HG03025 (cell line): ENCODE results near the gene TOMM40L.
A peak's percentile ranks its signal among the peaks of the same experiment; 100 is the strongest.

ENCODE experiments used
- ATAC-seq: cut with Tn5 transposase; IDR thresholded peaks from one replicate; pipeline ENCODE4 v1.9.1; 2021; ENCODE audit warnings: mild to moderate bottlenecking, moderate library complexity; ENCODE audit not compliant: unreplicated experiment, low FRiP score

The TOMM40L gene

GRCh38 chr1:161196521-161197451 is 29.1 kb upstream of the TOMM40L start:
- no peak for ATAC-seq

DNA sequence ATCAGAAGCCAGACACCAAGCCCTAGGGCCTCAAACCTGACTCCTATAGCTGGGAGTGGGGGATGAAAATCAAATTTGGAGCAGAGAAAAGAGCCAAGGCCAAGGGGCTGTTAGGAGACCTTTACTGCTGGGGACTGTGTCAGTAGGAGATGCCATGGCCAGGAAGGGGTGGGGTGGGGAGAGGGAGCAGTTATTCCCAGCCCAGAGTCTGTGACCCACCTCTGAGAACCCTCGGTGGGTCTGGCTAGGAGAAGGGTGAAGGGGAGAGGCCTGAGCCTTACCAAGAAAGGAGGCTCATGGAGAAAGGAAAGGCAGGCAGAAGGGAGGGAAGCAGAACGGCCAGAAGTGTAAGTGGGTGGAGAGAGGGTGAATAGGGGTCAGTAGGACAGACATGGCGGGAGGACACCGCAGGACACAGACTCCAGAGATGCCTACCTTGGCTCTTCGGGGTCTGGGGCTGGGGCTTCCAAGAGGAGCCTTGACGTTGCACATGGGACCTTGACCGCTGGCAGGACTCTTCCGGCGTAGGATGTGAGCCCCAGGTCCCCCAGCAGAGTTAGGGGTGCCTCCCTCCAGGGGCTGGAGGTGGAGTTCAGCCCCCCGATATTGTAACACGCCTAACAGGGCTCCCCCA is 28.2 kb upstream of the TOMM40L start:
- ATAC-seq = no peak

DNA sequence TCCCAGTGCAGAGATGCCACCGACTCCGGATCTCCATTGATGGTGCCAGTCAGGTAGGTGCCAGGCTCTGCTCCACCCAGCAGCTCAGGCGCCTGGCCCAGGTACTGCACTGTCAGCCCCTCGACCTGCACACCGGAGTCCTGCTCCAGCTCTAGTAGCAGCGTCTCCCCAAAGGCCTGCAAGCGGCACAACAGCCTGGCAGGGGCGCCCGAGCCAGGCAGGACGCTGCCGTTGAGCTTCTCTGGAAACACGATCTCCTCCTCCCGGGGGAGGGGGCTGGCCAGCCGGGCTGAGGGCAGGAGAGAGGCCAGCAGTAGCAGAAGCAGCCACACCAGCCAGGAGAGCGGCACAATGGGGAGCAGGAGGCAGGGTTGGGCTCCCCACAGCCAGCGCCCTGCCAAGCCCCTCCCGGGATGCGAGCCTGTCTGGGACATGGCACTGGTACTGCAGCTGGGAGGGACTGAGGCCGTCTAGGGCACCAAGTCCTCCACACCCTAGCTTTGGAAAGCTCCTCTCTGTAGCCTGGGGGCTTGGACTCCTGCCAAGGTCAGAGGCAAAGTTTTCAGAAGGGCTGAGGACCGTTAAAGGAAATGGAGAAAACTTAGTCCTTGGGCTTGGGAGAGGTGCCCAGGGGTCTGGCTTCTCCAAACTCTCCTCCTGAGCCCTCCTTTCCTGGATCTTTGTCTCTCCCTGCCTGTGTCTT is 27.5 kb upstream of the TOMM40L start:
- ATAC-seq = no peak

- no peak for ATAC-seq
Measured at GRCh38 chr1:161198897-161199431, 26.9 kb upstream of the TOMM40L start, which contains the start of gene ADAMTS4. ADAMTS4 (minus strand) TSS chr1:161199054; CDS start chr1:161198627, 427 bp downstream.

DNA sequence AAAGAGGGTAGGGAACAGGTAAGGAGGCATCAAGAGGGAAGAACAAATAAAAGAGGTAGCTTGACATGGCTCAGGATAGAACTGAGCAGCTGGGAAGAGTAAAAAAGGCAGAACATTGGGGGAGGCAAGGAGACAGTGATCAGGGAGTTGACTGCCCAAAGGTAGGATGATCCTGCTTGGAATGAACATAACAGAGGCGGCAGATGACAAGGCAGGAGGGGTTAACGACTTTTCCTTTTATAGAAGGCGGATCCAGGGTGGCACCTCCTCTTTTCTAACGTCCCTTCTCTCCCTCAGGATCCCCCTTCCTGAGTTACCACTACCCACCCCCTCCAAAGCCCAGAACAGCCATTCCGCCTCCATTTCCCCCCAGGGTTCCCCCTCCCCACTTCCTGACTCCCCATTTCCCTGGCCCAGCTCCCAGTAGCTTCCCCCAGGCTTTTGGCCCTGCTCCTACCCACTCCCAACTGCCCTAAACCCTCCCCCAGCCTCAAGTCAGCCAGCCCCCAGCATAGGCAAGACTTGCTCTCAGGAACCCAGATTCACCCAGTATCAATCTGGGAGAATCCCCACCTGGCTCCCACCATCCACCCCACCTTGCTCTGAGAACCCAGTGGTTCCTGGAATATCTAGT is 26.2 kb upstream of the TOMM40L start:
- no peak for ATAC-seq

DNA sequence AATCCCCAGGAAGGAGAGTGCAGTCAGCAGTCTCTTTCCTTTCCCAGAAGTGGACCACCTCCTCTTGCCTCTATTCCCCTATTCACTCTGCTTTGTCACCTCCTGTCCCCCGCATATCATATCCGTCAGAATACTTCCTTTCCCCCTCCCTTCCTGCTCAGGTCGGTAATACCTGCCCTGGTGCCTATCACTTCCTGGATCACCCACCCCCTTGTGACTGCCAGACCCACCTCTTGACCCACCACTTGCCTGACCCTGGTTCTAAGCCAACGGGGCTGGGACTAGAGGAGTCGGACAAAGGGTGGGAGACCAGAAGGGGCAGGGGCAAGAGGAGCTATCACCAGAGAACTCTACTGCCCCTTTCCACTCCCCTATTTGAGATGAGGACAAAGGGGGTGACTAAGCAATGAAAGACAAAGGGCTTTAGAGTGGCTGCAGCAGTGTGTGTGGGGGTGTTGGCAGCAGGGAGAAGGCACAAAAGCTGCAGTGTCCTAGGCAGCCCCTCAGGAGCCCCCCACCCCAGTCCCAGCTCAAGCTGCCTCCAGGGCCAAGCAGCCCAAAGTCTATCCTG is 25.4 kb upstream of the TOMM40L start:
- ATAC-seq = no peak

- ATAC-seq = no peak
Measured at GRCh38 chr1:161200992-161201835, 24.6 kb upstream of the TOMM40L start.

- ATAC-seq = peak; percentile 97
Measured at GRCh38 chr1:161201836-161202712, 23.8 kb upstream of the TOMM40L start, which contains the start of gene NDUFS2. NDUFS2 (plus strand) TSS chr1:161202367; CDS start chr1:161202386, 19 bp downstream.

- no peak for ATAC-seq
Measured at GRCh38 chr1:161206411-161207140, 19.3 kb upstream of the TOMM40L start.

DNA sequence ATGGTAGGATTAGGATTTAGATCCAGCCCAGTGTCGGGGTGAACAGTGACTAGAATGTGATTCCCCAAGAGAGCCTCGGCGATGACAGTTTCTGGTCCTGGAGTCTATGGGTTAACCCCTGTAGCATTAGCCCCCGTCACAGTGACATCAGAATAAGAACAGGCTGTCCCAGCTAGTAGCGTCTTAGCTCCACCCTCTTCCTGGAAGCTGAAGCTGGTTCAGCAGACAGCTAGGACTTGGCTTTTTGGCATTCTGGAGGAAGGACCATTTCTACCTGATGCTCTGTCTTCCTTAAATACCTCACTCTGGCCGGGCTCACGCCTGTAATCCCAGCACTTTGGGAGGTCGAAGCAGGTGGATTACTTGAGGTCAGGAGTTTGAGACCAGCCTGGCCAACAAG is 18.7 kb upstream of the TOMM40L start:
- no peak for ATAC-seq

GRCh38 chr1:161209790-161210409 is 16.0 kb upstream of the TOMM40L start:
- ATAC-seq = no peak

- ATAC-seq = no peak
Measured at GRCh38 chr1:161214369-161214768, 11.5 kb upstream of the TOMM40L start.

DNA sequence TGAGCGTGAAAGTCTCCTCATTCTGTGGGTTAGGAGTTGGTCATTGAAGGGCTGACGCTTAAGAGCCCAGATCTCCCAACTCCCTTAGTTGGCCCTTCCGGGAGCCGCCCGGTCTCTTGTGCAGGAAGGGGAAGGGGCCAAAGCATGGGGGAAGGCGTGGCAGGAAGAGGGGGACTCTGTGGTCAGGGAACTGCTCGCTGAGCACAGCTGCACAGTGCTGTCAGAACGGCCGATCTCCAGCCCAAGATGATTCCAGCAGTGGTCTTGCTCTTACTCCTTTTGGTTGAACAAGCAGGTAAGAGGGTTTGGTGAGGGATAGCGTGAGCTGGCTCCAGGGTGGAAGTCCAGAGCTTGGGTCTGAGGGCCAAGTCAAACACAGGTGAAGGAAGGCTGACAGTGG is 10.8 kb upstream of the TOMM40L start, which contains the start of gene FCER1G:
Gene FCER1G (plus strand): TSS at position 220 of the 400 bp plus-strand sequence. CDS start 27 bp downstream, at position 247.
- ATAC-seq = no peak

DNA sequence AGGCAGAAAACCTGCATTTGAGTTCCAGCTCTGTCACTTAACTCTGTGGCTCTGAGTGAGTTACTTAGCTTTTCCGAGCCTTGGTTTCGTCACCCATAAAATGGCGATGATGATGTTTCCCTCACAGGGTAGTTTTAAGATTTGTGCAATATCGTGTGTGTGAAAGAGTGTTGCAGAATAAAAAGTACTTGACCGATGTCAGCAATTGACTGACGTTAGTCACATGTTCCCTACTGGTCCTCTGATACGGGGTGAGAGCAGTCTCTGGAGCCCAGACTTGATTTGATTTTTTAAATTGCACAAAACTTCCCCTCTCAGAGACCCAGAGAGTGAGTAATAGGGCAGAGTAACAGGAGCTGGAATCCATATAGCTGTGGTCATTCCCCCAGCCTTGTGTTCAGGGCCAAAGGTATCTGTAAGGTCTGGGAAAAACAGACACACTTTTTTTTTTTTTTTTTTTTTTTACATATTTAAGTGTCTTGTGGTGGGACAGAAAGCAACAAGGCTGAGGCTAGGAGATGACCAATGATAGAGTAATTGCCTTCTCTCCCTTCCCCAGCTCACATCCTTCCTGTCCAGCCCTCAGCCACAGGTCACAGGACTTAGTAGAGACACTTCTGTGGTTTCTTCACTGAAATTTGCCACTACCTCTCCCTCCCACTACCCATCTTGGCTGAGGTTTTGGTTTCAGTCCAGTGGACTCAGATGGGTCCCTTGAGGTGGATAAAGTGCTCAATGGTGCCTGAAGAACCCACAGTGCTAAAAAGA is 8.7 kb upstream of the TOMM40L start:
- no peak for ATAC-seq

DNA sequence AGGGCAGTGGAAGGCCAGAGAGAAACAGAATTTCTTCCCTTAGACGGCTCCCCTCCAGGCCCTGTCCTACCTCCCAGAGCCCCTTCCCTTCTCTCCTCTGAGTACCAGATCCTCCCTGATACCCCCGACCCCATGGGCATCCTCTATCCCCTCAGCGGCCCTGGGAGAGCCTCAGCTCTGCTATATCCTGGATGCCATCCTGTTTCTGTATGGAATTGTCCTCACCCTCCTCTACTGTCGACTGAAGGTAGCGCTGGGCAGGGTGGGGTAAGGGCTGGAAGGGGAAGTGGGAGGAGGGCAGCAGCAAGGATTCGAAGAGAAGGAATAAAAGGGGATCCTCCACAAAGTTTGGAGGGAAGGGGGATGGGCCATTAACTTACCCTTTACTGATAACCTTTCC is 8.0 kb upstream of the TOMM40L start:
- no peak for ATAC-seq
